Breast epithelium (tissue), 4 donors: ENCODE measurements around the gene CLK2. TPM values are rescaled to one million over a fixed set of nuclear protein-coding genes. Genes with fewer than 3 reads are reported as not detected.
A peak's percentile ranks its signal among the peaks of the same experiment; 100 is the strongest.

Experiments used
- DNase-seq, 2 donors: peaks; one replicate each; pipeline ENCODE4 v3.0.0-alpha.2; 2019; ENCODE audit warnings: low spot score in 2 of 2
- H3K27ac ChIP-seq, 2 donors: fragments of 200-600 bp; sonication (generic) in 1 of 2; one replicate each; pipeline ENCODE4 v1.5.1; 2016 to 2019; ENCODE audit warnings: mild to moderate bottlenecking in 1 of 2
- H3K27me3 ChIP-seq, 2 donors: fragments of 200-600 bp; sonication (generic) in 1 of 2; one replicate each; pipeline versions ENCODE4 v1.5.1 to v1.6.0; 2017 to 2019; ENCODE audit warnings: control low read depth in 1 of 2, mild to moderate bottlenecking in 1 of 2
- H3K36me3 ChIP-seq: fragments of 200-600 bp; one replicate; pipeline ENCODE4 v1.5.1; 2019
- H3K4me1 ChIP-seq, 2 donors: fragments of 200-600 bp; sonication (generic); one replicate each; pipeline ENCODE4 v1.5.1; 2016 to 2019; ENCODE audit warnings: control low read depth in 1 of 2
- H3K4me3 ChIP-seq, 3 donors: fragments of 200-600 bp; sonication (generic); 1 replicate in 2 of 3; 2 replicates in 1 of 3; pipeline ENCODE4 v1.5.1; 2016 to 2019; ENCODE audit warnings: mild to moderate bottlenecking in 3 of 3, moderate library complexity in 2 of 3
- H3K9me3 ChIP-seq, 2 donors: fragments of 200-600 bp; sonication (generic) in 1 of 2; one replicate each; pipeline ENCODE4 v1.5.1; 2016 to 2019; ENCODE audit warnings: control low read depth in 1 of 2
- POLR2A ChIP-seq: fragments of 450-650 bp; IDR thresholded peaks from one replicate; pipeline ENCODE4 v1.6.1; 2016; ENCODE audit warnings: antibody characterized with exemption, mild to moderate bottlenecking, moderate library complexity
- POLR2AphosphoS5 ChIP-seq, 3 donors: sonication (generic); formaldehyde crosslinking; IDR thresholded peaks; one replicate each; pipeline ENCODE4 v1.6.1; 2017; ENCODE audit warnings: antibody characterized with exemption in 3 of 3
- intact Hi-C: fragments of 100-400 bp; cut with DNase I; formaldehyde crosslinking; loops from one replicate; pipeline ENCODE4 v1.15.1; 2023; ENCODE audit warnings: low total_unique reads
- total RNA-seq, 3 donors: library from RNA; depleted of rRNA; stranded (reverse); fragments of >200 nt; gene quantifications; one replicate each; pipeline ENCODE4 v1.1.0, GENCODE V29; 2016
- TF ChIP-seq, protein P1 (sequence below), 3 donors: fragments of 450-650 bp; IDR thresholded peaks; one replicate each; pipeline ENCODE4 v1.5.1; 2016 to 2017; ENCODE audit warnings: antibody characterized with exemption in 3 of 3, mild to moderate bottlenecking in 3 of 3, moderate library complexity in 3 of 3

CLK2 gene
- total RNA-seq, 3 donors from 2014 or later = 29.1 to 53.4 (median 48.7) TPM

DNA sequence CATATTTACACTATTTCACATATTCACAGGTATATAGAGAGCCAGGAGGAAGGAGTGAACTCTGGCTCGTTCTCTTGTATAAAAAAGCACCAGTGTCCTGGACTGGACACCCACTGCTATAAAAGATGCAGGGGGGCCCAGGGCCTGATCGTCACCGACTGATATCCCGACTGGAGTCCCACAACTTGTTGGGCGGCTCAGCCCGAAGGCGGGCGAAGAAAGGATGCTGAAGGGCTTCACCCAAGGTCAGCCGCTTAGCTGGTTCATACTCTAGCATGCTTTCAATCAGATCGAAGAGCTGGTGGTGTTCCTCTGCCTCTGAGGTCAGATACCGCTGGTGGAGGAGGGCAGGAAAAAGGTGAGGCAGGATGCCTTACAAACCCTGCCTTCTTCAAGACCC is 10.2 kb downstream of the CLK2 start:
- Histone ChIP-seq H3K4me1 (peaks cover 5 to 9% of the 10 kb centered on the region in 2 donors), H3K9me3 (no peaks in the 10 kb centered on the region), H3K27ac (peak overlapping the region; percentile 80 to 88), H3K27me3 (no peaks in the 10 kb centered on the region), H3K36me3 (peaks cover 15% of the 10 kb centered on the region), H3K4me3 (no peak overlapping the region)
- no peak for DNase-seq
- no peak for TF ChIP-seq POLR2AphosphoS5 (IDR thresholded peaks at IDR 0.05)
- TF ChIP-seq, protein P1, sequence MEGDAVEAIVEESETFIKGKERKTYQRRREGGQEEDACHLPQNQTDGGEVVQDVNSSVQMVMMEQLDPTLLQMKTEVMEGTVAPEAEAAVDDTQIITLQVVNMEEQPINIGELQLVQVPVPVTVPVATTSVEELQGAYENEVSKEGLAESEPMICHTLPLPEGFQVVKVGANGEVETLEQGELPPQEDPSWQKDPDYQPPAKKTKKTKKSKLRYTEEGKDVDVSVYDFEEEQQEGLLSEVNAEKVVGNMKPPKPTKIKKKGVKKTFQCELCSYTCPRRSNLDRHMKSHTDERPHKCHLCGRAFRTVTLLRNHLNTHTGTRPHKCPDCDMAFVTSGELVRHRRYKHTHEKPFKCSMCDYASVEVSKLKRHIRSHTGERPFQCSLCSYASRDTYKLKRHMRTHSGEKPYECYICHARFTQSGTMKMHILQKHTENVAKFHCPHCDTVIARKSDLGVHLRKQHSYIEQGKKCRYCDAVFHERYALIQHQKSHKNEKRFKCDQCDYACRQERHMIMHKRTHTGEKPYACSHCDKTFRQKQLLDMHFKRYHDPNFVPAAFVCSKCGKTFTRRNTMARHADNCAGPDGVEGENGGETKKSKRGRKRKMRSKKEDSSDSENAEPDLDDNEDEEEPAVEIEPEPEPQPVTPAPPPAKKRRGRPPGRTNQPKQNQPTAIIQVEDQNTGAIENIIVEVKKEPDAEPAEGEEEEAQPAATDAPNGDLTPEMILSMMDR (IDR thresholded peaks at IDR 0.05) = no peak
- TF ChIP-seq POLR2A = no peak
- intact Hi-C loops = no loop called here

DNA sequence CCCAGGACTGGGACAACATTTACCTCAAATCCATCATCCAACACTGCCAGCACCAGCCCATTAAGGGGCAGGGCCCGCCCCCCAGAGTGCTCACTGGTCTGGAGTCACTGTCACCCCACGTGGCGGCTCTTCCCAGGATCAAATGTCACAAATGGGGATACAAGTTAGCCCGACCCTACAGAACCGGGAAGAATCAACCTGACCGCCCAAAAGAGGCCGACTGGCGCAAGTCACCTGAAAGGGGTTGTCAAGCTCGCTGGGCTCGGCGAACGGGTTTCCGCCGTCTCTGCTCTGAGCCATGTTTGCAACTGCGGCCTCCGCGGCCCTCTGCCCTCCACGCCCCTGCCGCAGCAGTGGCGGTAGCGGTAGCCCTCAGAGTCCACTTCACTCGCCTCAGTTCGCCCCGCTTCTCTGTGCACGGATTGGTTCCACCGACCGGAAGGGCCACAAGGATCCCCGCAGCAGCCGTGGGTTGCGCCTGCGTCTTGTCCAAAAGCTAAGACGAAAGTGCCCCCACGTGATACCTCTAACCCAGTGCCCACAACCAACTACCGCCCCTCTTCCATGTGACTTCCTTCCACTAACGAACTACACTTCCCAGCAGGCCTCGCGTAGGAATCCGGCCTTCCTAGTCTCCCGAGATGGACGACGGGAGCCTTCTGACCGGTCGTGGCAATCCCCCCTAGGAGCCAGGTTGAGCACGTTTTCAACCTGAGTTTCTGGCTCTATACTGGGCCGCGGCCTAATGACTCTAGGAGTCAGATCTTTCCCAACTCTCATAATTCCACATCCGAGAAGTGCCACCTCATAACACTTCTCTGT is 11.2 kb downstream of the CLK2 start, which contains the start of gene SCAMP3:
TSS of gene SCAMP3 (minus strand) at position 509 of the 822 bp plus-strand sequence. CDS start at position 300, 209 bp downstream.
- TF ChIP-seq POLR2A (peak; percentile 32), POLR2AphosphoS5 (IDR thresholded peaks at IDR 0.05) (peak; percentile 78 to 91 (median 86))
- TF ChIP-seq, protein P1 (IDR thresholded peaks at IDR 0.05) = no peak
- DNase-seq = peak; percentile 94 to 97
- Histone ChIP-seq H3K4me3 (peak within 1 kb of the TSS; percentile 52 to 76 (median 76)), H3K27ac (peak within 1 kb of the TSS; percentile 80 to 88), H3K27me3 (no peaks in the 10 kb centered on the region), H3K4me1 (peaks cover 5 to 9% of the 10 kb centered on the region in 2 donors), H3K36me3 (peaks cover 11% of the 10 kb centered on the region), H3K9me3 (no peaks in the 10 kb centered on the region)
- intact Hi-C loops = no loop called here

DNA sequence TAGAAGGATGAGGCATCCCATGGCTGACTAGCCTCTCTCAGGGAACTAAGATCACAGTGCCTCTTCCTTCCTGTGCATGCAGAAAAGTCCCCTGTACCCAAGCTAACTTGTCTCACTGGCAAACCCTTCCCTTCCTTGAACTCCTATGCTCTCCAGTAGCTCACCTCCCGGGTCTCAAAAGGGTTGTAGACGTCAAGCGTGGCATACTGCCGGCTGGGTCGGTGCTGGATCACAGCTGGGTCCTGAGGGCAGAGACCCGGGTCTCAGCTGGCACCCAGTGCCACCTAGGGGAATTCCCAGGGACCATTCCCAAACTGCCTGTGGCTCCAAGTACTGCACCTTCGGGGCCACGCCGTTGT is 11.8 kb downstream of the CLK2 start:
- Histone ChIP-seq H3K4me3 (peak overlapping the region; percentile 52 to 76 (median 76)), H3K4me1 (peaks cover 5 to 9% of the 10 kb centered on the region in 2 donors), H3K9me3 (no peaks in the 10 kb centered on the region), H3K27me3 (no peaks in the 10 kb centered on the region), H3K27ac (peak overlapping the region; percentile 80 to 88), H3K36me3 (peaks cover 11% of the 10 kb centered on the region)
- DNase-seq = no peak
- intact Hi-C loops = no loop called here
- TF ChIP-seq, protein P1 (IDR thresholded peaks at IDR 0.05) = no peak
- TF ChIP-seq POLR2AphosphoS5 (IDR thresholded peaks at IDR 0.05) = no peak
- no peak for TF ChIP-seq POLR2A

DNA sequence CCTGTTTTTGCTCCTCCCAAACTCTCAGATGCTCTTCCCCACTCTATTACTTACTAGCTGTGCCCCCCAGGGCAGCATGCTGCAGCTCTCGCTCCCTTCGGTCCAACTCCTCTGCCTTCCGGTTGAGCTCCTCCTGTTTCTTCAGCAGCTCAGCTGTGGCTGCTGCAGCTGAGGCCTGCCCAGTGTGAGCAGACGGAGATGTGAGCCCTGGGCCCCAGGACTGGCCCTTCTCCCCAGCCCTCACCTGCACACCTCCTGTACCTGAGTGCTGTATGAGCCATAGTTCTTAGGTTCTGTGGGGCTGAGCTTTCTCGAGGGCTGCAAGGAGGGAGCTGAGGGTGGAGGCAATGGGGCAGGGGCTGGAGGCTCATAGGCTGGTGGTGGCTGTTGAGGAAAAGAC is 13.0 kb downstream of the CLK2 start:
- H3K27ac ChIP-seq = no peak overlapping the region
- no peaks in the 10 kb centered on the region for H3K27me3 ChIP-seq
- H3K4me1 ChIP-seq = peaks cover 5 to 9% of the 10 kb centered on the region in 2 donors
- no peak for TF ChIP-seq POLR2A
- TF ChIP-seq POLR2AphosphoS5 (IDR thresholded peaks at IDR 0.05) = no peak
- TF ChIP-seq, protein P1 (IDR thresholded peaks at IDR 0.05) = no peak
- DNase-seq = no peak
- H3K36me3 ChIP-seq = peaks cover 4% of the 10 kb centered on the region
- intact Hi-C loops = no loop called here
- H3K9me3 ChIP-seq = no peaks in the 10 kb centered on the region
- no peak overlapping the region for H3K4me3 ChIP-seq
